Limb (tissue), 2 donors: ENCODE data around the gene C2CD2.

Experiments
- DNase-seq, 2 donors: peaks; one replicate each; pipeline ENCODE4 v3.0.0-alpha.2; 2016; ENCODE audit errors: extremely low spot score in 2 of 2

The C2CD2 gene

GRCh38 chr21:41933313-41934079 is 20.3 kb downstream of the C2CD2 start:
- DNase-seq = no peak

- no peak for DNase-seq
These were observed 21.1 kb downstream of the C2CD2 start for GRCh38 chr21:41932576-41933312.

- no peak for DNase-seq
These were observed 21.6 kb downstream of the C2CD2 start for GRCh38 chr21:41932191-41932575.

- no peak for DNase-seq
These were observed 22.8 kb downstream of the C2CD2 start for GRCh38 chr21:41931041-41931451.

- DNase-seq = no peak
These were observed 24.6 kb downstream of the C2CD2 start for GRCh38 chr21:41929248-41929647.

- DNase-seq = no peak
These were observed 25.1 kb downstream of the C2CD2 start for GRCh38 chr21:41928621-41929220.

- DNase-seq = no peak
These were observed 25.9 kb downstream of the C2CD2 start for GRCh38 chr21:41927727-41928409.

GRCh38 chr21:41926807-41927171 is 27.0 kb downstream of the C2CD2 start:
- DNase-seq = no peak

- peak in 1 of 2 donors; percentile 46 for DNase-seq
These were observed 27.6 kb downstream of the C2CD2 start for GRCh38 chr21:41926117-41926806.

GRCh38 chr21:41925767-41926116 is 28.1 kb downstream of the C2CD2 start:
- DNase-seq = no peak

- DNase-seq = no peak
These were observed 29.5 kb downstream of the C2CD2 start for GRCh38 chr21:41924368-41924754.

GRCh38 chr21:41923631-41924367 is 30.0 kb downstream of the C2CD2 start:
- peak in 1 of 2 donors; percentile 41 for DNase-seq

- DNase-seq = peak in 1 of 2 donors; percentile 6
These were observed 30.6 kb downstream of the C2CD2 start for GRCh38 chr21:41923186-41923585.

- DNase-seq = no peak
These were observed 32.8 kb downstream of the C2CD2 start for GRCh38 chr21:41921021-41921420.

GRCh38 chr21:41920476-41920875 is 33.3 kb downstream of the C2CD2 start:
- DNase-seq = no peak

- DNase-seq = no peak
These were observed 34.0 kb downstream of the C2CD2 start for GRCh38 chr21:41919666-41920398.

- no peak for DNase-seq
These were observed 35.1 kb downstream of the C2CD2 start for GRCh38 chr21:41918561-41919358.

- no peak for DNase-seq
These were observed 36.3 kb downstream of the C2CD2 start for GRCh38 chr21:41917531-41917930.

GRCh38 chr21:41916888-41917433 is 36.9 kb downstream of the C2CD2 start:
- DNase-seq = no peak
